ENCODE data around the gene HOXB4. TPM values are rescaled to one million over a fixed set of nuclear protein-coding genes. Genes with fewer than 3 reads are reported as not detected.

HOXB4 gene
- total and polyA plus RNA-seq, 4 donors: 1.4 to 6.7 (median 2.6) TPM

DNA sequence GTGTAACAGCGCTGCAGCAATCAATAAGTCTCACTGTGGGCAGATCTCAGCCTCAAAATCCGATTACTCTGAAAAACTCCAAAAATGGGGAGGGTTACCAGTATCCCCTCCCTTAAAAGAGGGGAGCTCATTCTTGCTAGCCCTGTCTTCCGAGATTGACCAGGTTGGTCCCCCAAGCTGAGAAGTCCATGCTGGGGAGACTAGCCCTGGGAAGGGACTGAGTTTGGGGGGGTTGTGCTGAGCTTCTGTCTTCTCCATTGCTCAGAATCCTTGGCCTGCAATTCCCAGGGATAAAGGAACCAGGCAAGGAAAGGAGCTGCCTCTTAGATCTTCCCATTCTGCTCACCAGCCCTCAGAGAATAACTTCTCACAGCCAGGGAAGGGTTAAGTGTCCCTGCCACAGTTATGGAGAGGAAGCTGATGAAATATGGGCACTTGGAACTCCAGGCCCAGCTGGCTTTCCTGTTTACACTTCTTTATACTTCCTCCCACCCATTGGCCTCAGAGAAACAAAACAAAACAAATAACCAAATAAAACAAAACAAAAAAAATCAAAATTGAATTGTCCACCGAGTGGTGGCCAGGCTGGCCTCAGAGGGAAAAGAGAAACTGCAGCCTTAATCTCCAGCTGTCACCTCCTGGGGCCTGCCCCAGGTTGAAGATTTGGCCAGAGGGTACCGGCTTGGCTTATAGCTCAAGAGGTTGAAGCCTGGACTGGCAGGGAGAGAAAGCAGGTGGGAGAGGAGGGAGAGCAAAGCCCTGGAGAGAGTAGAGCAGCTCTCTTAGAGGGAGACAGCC is 9.3 kb upstream of the HOXB4 start:
- Histone ChIP-seq H3K4me1 (ENCODE audit: control insufficient read depth in 5 of 5, insufficient read depth in 5 of 5, low read length in 5 of 5) (peaks cover 0 to 74% (median 7%) of the 10 kb centered on the region in 5 donors), H3K36me3 (ENCODE audit: control insufficient read depth in 4 of 4, insufficient read depth in 4 of 4, low read length in 4 of 4) (peaks cover 0 to 11% (median 3%) of the 10 kb centered on the region in 4 donors), H3K4me3 (no peak overlapping the region), H3K9ac (ENCODE audit: insufficient read depth in 1 of 2, low read length in 2 of 2) (peak overlapping the region; percentile 61 to 98), H3K27ac (ENCODE audit: low read depth in 1 of 2, low read length in 1 of 2) (peak overlapping the region in 1 of 2 donors; percentile 77), H3K27me3 (ENCODE audit: control insufficient read depth in 3 of 3, insufficient read depth in 3 of 3, low read length in 2 of 3) (peaks cover 3 to 56% (median 5%) of the 10 kb centered on the region in 3 donors), H3K9me3 (ENCODE audit: control insufficient read depth in 4 of 4, insufficient read depth in 3 of 4, low read length in 3 of 4) (no peaks in the 10 kb centered on the region)
- ATAC-seq (ENCODE audit: insufficient read depth, low FRiP score) (no peak), DNase-seq (peak; percentile 88 to 97 (median 96))
- WGBS, 2 donors: 19 to 27% methylated on average over 5 of the region's 5 CpGs
- TF ChIP-seq, protein P1, sequence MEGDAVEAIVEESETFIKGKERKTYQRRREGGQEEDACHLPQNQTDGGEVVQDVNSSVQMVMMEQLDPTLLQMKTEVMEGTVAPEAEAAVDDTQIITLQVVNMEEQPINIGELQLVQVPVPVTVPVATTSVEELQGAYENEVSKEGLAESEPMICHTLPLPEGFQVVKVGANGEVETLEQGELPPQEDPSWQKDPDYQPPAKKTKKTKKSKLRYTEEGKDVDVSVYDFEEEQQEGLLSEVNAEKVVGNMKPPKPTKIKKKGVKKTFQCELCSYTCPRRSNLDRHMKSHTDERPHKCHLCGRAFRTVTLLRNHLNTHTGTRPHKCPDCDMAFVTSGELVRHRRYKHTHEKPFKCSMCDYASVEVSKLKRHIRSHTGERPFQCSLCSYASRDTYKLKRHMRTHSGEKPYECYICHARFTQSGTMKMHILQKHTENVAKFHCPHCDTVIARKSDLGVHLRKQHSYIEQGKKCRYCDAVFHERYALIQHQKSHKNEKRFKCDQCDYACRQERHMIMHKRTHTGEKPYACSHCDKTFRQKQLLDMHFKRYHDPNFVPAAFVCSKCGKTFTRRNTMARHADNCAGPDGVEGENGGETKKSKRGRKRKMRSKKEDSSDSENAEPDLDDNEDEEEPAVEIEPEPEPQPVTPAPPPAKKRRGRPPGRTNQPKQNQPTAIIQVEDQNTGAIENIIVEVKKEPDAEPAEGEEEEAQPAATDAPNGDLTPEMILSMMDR (IDR thresholded peaks at IDR 0.05; ENCODE audit: control extremely low read depth, extremely low read depth): no peak

DNA sequence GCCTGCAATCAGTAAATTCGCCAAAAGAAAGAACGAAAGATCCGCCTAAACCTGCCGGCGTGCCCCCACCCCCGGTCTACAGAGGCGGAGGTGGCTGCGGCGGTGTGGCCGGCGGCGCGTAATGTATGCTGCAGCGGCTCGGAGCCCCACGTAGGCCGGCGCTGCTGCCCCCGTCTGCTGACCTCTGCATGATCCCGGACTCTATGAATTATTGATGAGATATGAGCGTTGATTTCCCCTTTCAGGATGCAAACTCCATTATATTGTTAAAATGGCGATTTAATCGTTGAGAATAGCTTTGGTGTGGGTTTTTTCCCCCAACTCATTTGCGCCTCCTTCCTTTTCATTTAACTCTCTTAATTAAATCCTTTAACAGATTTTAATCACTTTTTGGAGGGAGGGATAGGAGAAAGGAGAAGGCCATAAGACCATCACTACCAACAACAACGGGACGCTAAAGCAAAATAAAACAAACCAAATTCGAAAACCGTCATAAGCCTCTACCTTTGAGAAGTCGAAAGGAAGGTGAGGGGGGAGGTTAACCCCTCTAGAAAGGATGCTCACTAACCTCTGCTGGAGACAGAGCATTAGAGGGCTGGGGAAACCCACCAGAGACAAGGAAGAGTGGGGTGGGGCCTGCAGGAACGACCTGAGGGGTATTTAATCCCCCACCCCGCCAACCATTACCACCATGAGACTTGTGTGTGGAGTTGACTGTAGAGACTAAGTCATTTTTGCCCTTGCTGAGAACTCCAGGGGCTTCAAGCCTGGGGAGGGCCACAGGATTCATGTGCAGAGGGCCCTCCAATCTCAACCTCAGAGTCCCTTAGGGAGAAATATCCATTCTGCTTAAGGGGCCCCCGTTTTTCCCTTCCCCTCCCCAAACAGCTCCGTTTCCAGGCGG is 8.5 kb upstream of the HOXB4 start:
- TF ChIP-seq, protein P1 (IDR thresholded peaks at IDR 0.05; ENCODE audit: control extremely low read depth, extremely low read depth): no peak
- peaks cover 0 to 77% (median 7%) of the 10 kb centered on the region in 5 donors for H3K4me1 ChIP-seq (ENCODE audit: control insufficient read depth in 5 of 5, insufficient read depth in 5 of 5, low read length in 5 of 5)
- no peak overlapping the region for H3K4me3 ChIP-seq
- peak; percentile 60 to 69 (median 68) for DNase-seq
- peak overlapping the region in 1 of 2 donors; percentile 59 for H3K27ac ChIP-seq (ENCODE audit: low read depth in 1 of 2, low read length in 1 of 2)
- H3K36me3 ChIP-seq (ENCODE audit: control insufficient read depth in 4 of 4, insufficient read depth in 4 of 4, low read length in 4 of 4): peaks cover 0 to 11% (median 3%) of the 10 kb centered on the region in 4 donors
- peaks cover 0 to 2% (median 0%) of the 10 kb centered on the region in 4 donors for H3K9me3 ChIP-seq (ENCODE audit: control insufficient read depth in 4 of 4, insufficient read depth in 3 of 4, low read length in 3 of 4)
- 6 to 12% methylated on average over 34 of the region's 34 CpGs for WGBS, 2 donors
- H3K27me3 ChIP-seq (ENCODE audit: control insufficient read depth in 3 of 3, insufficient read depth in 3 of 3, low read length in 2 of 3): peaks cover 3 to 50% (median 5%) of the 10 kb centered on the region in 3 donors
- no peak for ATAC-seq (ENCODE audit: insufficient read depth, low FRiP score)
- peak overlapping the region; percentile 66 to 98 for H3K9ac ChIP-seq (ENCODE audit: insufficient read depth in 1 of 2, low read length in 2 of 2)

DNA sequence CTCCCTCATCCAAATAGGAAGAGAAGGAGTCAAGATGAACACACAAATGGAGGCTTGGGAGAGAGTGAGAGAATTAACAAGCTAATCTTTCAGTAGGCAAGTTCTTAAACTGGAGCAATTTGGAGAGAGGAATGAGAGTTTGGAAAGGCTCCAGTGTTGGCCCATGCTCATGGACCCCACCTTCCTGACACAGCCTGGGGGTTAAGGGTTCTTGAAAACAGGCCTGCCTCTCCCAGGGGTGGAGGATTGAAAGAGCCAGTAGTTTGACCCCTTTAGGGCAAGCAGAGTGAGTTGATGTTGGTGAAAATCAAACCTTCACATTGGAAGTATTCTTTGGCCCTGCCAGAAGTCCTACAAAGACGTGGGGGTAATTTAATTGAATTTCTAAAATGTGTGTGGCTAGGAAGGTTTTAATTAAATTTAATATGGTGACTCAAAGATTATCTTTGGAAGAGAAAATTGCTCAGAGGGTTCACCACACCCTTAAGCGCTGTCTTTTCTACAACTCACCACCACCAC is 6.1 kb upstream of the HOXB4 start:
- DNase-seq (peak; percentile 53 to 76 (median 76)), ATAC-seq (ENCODE audit: insufficient read depth, low FRiP score) (no peak)
- TF ChIP-seq, protein P1 (IDR thresholded peaks at IDR 0.05; ENCODE audit: control extremely low read depth, extremely low read depth): no peak
- no peak overlapping the region for H3K4me3 ChIP-seq
- peak overlapping the region in 1 of 2 donors; percentile 24 for H3K9ac ChIP-seq (ENCODE audit: insufficient read depth in 1 of 2, low read length in 2 of 2)
- H3K27ac ChIP-seq (ENCODE audit: low read depth in 1 of 2, low read length in 1 of 2): no peak overlapping the region
- peaks cover 0 to 82% (median 7%) of the 10 kb centered on the region in 5 donors for H3K4me1 ChIP-seq (ENCODE audit: control insufficient read depth in 5 of 5, insufficient read depth in 5 of 5, low read length in 5 of 5)
- H3K36me3 ChIP-seq (ENCODE audit: control insufficient read depth in 4 of 4, insufficient read depth in 4 of 4, low read length in 4 of 4): no peaks in the 10 kb centered on the region
- peaks cover 0 to 2% (median 0%) of the 10 kb centered on the region in 4 donors for H3K9me3 ChIP-seq (ENCODE audit: control insufficient read depth in 4 of 4, insufficient read depth in 3 of 4, low read length in 3 of 4)
- WGBS, 2 donors: 46 to 75% methylated on average over 2 of the region's 2 CpGs
- H3K27me3 ChIP-seq (ENCODE audit: control insufficient read depth in 3 of 3, insufficient read depth in 3 of 3, low read length in 2 of 3): peaks cover 4 to 56% (median 7%) of the 10 kb centered on the region in 3 donors
